ENCODE results near the gene GAPDH. TPM values are rescaled to one million over a fixed set of nuclear protein-coding genes. Genes with fewer than 3 reads are reported as not detected.

Gene GAPDH
- total RNA-seq, 1 donor from 2014 or later, result 3,067 TPM

DNA sequence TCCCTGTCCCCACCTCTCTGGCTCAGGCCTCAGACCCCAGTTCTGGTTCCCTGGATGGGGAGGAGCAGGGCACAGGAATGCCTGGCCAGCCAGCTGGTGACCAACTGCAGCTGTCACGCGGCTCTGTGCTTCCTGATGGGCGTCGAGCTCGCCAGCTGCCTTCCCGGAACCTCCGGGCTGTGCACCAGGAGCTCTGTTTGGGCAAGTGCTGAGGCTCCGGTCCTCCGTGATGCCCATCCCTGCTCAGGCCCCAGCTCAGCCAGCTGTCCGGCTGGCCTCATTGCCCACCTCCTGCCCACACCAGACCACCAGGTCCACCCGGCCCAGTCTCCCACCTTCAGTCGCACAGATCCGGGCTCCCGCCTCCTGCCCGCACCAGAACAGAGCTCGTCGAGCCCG, 16.7 kb downstream of the GAPDH start:
- H3K27ac Mint-ChIP-seq (ENCODE audit: unreplicated experiment), result peak overlapping the region; percentile 98

GRCh38 chr12:6551496-6552139, 17.3 kb downstream of the GAPDH start:
- Mint-ChIP-seq H3K4me1 (ENCODE audit: low read depth) (peaks cover 79% of the 10 kb centered on the region), H3K36me3 (ENCODE audit: low read depth) (peaks cover 9% of the 10 kb centered on the region), H3K27ac (ENCODE audit: unreplicated experiment) (peak overlapping the region; percentile 98), H3K9me3 (ENCODE audit: low read depth) (no peaks in the 10 kb centered on the region), H3K27me3 (ENCODE audit: low read depth) (no peaks in the 10 kb centered on the region), H3K4me3 (ENCODE audit: unreplicated experiment) (peak overlapping the region; percentile 84)
- no peak for DNase-seq (ENCODE audit: low spot score)
- TF ChIP-seq, protein P1, sequence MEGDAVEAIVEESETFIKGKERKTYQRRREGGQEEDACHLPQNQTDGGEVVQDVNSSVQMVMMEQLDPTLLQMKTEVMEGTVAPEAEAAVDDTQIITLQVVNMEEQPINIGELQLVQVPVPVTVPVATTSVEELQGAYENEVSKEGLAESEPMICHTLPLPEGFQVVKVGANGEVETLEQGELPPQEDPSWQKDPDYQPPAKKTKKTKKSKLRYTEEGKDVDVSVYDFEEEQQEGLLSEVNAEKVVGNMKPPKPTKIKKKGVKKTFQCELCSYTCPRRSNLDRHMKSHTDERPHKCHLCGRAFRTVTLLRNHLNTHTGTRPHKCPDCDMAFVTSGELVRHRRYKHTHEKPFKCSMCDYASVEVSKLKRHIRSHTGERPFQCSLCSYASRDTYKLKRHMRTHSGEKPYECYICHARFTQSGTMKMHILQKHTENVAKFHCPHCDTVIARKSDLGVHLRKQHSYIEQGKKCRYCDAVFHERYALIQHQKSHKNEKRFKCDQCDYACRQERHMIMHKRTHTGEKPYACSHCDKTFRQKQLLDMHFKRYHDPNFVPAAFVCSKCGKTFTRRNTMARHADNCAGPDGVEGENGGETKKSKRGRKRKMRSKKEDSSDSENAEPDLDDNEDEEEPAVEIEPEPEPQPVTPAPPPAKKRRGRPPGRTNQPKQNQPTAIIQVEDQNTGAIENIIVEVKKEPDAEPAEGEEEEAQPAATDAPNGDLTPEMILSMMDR (IDR thresholded peaks at IDR 0.05), result no peak

More for the DNA sequence above, 16.7 kb downstream of the GAPDH start:
- TF ChIP-seq, protein P1 (IDR thresholded peaks at IDR 0.05), result no peak
- Mint-ChIP-seq H3K36me3 (ENCODE audit: low read depth) (peaks cover 9% of the 10 kb centered on the region), H3K27me3 (ENCODE audit: low read depth) (no peaks in the 10 kb centered on the region), H3K4me3 (ENCODE audit: unreplicated experiment) (peak overlapping the region; percentile 84), H3K4me1 (ENCODE audit: low read depth) (peaks cover 76% of the 10 kb centered on the region), H3K9me3 (ENCODE audit: low read depth) (no peaks in the 10 kb centered on the region)
- peak; percentile 92 for DNase-seq (ENCODE audit: low spot score)

- Mint-ChIP-seq H3K9me3 (ENCODE audit: low read depth) (no peaks in the 10 kb centered on the region), H3K36me3 (ENCODE audit: low read depth) (peaks cover 7% of the 10 kb centered on the region), H3K4me1 (ENCODE audit: low read depth) (peaks cover 78% of the 10 kb centered on the region), H3K27ac (ENCODE audit: unreplicated experiment) (peak overlapping the region; percentile 98), H3K4me3 (ENCODE audit: unreplicated experiment) (peak overlapping the region; percentile 84), H3K27me3 (ENCODE audit: low read depth) (no peaks in the 10 kb centered on the region)
- TF ChIP-seq, protein P1 (IDR thresholded peaks at IDR 0.05), result peak; percentile 13
- no peak for DNase-seq (ENCODE audit: low spot score)
These were observed 17.8 kb downstream of the GAPDH start for GRCh38 chr12:6552140-6552551.

- H3K4me3 Mint-ChIP-seq (ENCODE audit: unreplicated experiment), result peak overlapping the region; percentile 84
- TF ChIP-seq, protein P1 (IDR thresholded peaks at IDR 0.05), result no peak
- DNase-seq (ENCODE audit: low spot score), result no peak
These were observed 18.9 kb downstream of the GAPDH start for GRCh38 chr12:6553051-6553868.

DNA sequence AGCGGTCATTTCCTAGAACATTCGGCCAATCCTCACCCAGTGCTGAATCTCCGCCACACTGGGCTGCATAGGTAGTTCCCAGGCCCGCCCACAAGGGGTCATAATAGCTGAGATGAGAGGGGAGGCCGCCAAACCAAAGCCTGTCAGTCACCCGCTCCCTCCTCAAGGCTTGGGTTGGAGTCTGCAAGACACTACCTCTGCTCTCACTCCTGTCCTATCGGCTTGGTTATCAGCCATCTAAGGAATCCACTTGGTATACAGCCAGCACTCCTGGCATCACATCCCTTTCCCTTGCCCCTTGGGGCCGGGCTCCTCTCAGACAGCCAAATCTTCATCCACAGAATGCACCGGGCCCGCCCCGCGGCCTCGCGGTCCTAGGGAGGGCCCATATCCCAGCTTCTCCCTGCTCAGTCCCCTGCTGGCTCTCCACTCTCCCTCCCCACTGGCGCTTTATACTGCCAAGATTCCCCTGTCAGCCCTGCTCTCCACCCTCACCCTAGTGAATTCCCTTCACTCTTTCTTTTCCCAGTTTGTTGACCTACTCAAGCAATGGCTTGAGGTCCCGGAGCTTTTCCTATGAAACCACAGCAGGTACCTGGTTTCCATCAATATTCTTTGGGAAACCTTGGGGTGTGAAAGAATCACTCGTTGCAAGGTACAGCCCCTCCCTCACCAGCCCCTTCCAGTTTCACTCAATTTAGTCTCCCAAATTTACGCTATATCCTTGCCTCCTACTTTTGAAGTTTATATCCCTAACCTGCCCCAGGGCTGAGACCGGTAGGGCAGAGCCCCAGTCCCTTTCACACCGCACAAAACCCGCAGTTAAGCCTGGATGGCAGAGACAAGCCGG, 20.1 kb downstream of the GAPDH start:
- Mint-ChIP-seq H3K27me3 (ENCODE audit: low read depth) (no peaks in the 10 kb centered on the region), H3K9me3 (ENCODE audit: low read depth) (no peaks in the 10 kb centered on the region), H3K4me1 (ENCODE audit: low read depth) (peaks cover 56% of the 10 kb centered on the region), H3K27ac (ENCODE audit: unreplicated experiment) (peak overlapping the region; percentile 98), H3K4me3 (ENCODE audit: unreplicated experiment) (peak overlapping the region; percentile 84), H3K36me3 (ENCODE audit: low read depth) (peaks cover 2% of the 10 kb centered on the region)
- DNase-seq (ENCODE audit: low spot score), result no peak
- TF ChIP-seq, protein P1 (IDR thresholded peaks at IDR 0.05), result peak; percentile 80

More at GRCh38 chr12:6553051-6553868, 18.9 kb downstream of the GAPDH start:
- Mint-ChIP-seq H3K27me3 (ENCODE audit: low read depth) (no peaks in the 10 kb centered on the region), H3K27ac (ENCODE audit: unreplicated experiment) (peak overlapping the region; percentile 98), H3K4me1 (ENCODE audit: low read depth) (peaks cover 67% of the 10 kb centered on the region), H3K9me3 (ENCODE audit: low read depth) (no peaks in the 10 kb centered on the region), H3K36me3 (ENCODE audit: low read depth) (peaks cover 4% of the 10 kb centered on the region)

Data from chondrocyte (in vitro differentiated cells).